ENCODE data around the gene SYNE1.

- TF ChIP-seq GATA2 (IDR thresholded peaks at IDR 0.05; ENCODE audit: low read depth, low read length) (no peak), GATA3 (IDR thresholded peaks at IDR 0.05; ENCODE audit: low read depth, low read length) (no peak)
Observed at GRCh38 chr6:152482289-152482688, 154.9 kb downstream of the SYNE1 start.

Measured in SH-SY5Y (cell line).